HK-2 (cell line): ENCODE data around the gene HK1.

Experiments
- DNase-seq: peaks from one replicate; pipeline ENCODE4 v3.0.0-alpha.2; 2018; ENCODE audit not compliant: unreplicated experiment

The HK1 gene

DNA sequence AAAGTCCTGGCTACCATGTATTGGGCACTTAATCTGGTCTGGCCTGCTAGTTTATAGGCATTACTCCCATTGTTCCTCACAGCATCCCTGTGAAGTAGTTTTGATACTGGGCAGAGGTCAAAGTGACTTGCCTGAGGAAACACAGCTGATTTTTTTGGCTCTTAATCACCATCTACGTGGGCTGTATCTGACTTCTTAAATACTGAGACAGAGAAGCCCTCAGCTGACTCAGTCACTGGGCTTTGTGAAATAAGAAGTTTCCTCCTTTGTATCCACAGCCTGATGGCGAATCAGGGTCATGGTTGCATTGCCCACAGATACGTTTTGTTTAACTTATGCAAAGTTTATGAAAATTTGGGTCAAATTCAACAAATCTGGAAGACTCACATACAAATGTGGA lies 125.2 kb downstream of the HK1 start:
- DNase-seq: no peak

DNA sequence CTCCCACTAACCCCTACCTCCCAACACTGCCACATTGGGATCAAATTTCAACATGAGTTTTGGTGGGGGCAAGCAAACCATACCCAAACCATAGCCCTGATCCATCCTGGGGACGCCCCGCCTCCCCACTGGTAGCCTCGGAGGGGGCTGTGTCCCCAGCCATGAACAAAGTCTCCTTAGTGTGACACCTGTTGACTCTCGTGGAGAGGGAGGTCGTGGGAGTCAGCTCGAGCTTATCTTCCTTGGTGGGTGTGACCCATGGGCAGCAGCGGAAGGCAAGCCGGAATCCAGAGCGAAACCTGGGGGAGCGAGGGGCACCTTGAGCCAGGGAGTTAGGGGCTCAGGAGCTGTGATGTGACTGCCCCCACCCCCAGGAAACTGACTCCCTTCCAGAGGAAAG lies 126.5 kb downstream of the HK1 start:
- DNase-seq: no peak

DNA sequence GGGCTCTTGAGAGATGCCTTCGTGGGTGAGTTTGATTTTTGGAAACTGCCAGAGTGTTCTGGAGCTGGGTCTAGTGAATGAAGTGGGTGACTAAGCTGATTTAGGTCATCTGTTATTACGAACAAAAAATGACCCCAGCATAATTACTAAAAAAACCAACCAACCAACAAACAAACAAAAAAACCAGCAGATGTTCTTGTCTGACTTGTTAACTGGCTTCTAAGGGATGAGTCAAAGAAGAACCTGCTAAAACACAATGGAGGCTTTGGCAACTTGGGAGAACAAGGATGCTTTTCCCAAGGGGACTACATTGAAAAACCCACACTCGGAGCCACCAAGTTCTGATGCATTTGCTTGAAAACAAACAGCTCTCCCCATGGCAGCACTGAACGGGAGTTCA lies 126.9 kb downstream of the HK1 start:
- DNase-seq: no peak

DNA sequence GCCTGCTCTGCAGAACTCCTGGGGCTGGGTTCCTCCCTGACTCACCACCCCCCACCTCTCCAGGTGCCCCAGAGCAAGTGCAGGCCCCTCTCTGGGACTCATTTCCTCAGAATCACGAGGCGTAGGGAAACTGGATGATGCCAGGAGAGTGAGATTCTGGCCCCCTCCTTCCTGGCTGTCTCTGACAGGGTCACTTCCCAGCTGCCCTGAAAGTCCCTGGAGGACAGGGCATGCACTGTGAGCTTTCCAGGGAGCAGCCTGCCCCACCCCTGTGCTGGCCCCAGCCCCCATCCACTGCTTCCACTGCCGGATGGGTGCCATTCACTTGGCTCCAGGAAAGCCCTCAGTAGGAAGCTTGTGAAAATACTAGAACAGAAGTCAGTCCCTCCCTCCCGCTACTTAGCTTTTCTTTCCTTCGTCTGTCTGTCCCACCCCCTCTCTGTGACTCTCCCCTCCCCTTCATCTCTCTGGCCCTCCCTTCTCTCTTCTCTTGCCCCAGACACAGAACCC lies 128.1 kb downstream of the HK1 start:
- DNase-seq: peak; percentile 46

DNA sequence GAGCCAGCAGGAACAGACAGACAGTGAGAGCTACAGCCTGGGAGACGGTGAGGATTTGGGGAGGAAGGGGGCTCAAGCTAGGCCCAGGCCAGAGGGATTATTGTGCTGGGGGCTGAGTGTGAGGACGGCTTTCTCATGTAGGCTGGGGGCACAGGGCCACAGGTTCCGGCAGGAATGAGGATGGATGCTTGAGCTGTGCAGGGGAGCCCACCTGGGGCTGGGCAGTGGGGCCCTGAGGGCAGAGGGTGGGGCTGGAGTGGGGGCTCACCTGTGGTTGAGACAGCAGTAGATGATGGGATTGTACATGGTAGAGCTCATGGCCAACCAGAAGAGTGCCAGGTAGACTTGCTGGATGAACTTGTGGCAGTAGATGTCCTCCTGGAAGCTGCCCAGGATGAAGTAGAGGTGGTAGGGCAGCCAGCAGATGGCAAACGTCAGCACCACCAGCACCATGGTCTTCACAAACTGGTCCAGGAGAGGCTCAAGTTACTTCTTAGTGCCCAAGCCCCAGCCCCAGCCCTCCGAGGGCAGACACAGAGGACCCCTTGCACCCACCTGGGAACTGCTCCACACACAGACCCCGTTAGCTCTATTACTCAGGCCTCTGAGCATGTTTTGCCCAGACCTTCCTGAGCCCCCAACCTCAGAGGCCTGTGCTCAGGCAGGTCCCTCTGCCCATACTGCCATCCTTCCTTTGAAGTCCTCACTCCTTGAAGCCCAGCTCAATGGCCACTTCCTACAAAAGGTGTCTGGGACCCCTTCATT lies 128.7 kb downstream of the HK1 start:
- no peak for DNase-seq

DNA sequence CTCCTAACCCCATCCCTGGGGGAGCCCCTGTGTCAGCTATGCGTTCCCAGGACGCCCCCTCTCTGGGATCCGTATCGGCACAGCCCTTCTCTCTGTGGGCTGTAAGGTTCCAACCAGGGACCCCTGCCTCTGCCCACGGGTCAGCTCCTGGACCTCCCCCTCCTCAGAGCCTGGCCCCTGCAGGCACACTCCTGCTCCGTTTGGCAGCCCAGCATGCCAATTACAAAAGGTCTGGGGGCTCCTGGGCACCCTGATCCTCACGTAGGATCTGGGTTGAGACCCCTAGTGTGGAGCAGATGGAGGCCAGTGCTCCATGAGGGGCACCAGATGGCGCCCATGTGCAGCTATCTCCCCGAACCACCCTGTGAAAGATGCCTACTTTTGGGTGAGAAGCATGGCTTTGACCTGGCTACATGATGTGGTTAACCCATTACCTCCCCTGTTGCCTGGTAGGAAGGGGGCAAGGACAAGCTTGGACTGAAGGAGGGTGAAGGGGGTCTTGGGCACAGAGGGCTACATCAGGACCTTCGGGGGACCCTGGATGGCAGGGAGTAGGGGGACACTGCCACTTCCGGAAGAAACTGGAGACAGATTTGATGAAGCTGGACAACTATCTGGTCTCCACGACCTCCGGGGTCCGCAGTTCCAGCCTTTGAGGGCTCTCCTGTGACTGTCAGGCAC lies 129.5 kb downstream of the HK1 start:
- DNase-seq: no peak

DNA sequence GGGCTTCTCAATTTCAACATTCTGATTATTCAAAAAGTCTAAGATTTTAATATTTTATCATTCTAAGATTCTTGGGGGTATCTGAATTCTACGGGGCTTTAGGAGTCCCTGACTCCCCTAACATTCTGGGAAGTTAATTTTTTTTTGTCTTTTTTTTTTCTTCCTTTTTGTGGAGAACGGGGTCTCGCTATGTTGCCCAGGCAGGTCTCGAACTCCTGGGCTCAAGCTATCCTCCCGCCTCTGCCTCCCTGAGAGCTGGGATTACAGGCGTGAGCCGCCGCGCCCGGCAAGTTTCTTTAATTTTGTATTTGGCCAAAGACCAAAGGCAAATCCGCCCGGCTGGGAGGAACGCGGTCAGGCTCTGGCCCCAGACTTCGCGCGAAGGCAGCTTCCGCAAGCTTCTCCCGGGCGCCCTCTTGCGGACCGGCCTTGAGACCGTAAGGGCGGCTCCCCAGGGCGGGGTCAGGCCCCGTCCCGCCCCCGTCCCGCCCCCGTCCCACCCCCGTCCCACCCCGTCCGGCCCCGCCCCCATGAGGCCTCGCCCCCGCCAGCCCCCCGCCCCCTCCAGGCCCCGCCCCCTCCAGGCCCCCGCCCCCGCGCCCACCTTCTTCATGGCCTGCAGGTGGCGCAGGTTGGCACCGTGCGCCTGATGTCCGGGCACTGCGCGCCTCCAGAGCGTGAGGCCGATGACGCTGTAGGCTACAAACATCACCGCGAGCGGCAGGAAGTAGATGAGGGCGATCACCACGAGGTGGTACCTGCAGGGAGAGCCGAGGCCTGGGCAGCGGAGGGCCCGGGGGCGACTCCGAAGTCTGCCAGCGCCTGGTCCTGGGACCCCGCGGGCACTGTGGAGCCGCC lies 130.3 kb downstream of the HK1 start:
- DNase-seq: peak; percentile 98

DNA sequence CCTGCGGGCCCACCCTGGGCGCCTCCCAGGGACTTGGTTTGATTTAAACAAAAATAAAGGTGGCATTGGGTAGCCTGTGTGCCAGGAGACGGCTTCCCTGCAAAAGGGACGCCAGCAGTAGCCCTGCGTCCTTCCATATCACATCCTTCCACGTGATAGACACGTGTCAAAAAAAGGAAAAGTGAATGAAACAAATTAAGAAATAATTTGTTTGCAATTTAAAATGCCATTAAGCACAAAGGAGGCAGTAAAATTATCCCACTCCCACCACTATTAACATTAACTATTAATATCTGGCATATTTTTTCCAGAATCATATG lies 130.8 kb downstream of the HK1 start:
- no peak for DNase-seq

DNA sequence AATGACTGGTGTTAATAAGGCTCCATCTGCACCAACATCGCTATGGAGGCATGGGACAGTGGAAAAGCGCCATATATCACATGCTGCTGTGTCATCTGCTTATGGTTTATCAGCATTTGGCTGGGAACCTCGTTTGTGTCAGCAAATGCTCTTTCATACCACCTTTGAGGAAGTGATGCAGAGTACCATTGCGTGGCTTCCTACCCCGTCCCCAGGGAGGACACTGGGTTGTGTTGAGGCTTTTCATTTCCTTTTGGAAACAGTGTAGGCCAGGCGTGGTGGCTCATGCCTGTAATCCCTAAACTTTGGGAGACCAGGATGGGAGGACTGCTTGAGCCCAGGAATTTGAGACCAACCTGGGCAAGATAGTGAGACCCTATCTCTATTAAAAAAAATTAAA lies 131.7 kb downstream of the HK1 start:
- DNase-seq: no peak

DNA sequence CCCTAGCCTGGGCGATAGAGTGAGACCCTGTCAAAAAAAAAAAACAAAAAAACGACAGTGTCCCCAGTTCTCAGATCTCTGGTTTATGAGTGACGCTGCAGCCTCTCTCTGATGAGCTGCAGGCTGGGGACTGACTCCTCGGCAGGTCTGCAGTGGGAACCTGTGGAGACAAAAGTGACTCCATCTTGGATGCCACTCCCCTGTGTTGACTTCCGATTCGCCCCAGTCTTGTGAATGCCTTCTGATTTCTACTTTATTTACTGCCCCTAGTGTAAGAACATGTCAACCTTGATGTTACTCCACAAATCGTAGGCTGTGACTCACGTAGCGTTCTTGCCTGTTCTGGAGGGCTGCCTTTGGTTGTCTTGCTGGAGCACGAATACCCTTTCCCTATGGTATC lies 132.2 kb downstream of the HK1 start:
- no peak for DNase-seq

DNA sequence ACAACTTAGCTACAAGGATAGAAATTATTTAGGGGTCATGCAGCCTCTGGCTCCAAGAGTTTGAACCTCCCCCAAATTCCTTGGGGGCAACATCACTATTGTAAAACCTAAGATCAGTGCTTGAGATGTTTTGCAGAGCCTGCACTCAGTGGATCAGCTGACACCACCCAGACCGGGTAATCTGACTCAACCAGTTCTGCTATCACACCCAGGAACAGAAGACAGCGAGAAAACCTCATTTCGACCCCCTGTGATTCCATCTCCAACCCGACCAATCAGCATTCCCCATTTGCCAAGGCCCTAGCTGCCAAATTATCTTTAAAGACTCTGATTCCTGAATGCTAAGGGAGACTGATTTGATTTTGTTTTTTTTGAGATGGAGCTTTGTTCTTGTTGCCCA lies 133.2 kb downstream of the HK1 start:
- DNase-seq: no peak

DNA sequence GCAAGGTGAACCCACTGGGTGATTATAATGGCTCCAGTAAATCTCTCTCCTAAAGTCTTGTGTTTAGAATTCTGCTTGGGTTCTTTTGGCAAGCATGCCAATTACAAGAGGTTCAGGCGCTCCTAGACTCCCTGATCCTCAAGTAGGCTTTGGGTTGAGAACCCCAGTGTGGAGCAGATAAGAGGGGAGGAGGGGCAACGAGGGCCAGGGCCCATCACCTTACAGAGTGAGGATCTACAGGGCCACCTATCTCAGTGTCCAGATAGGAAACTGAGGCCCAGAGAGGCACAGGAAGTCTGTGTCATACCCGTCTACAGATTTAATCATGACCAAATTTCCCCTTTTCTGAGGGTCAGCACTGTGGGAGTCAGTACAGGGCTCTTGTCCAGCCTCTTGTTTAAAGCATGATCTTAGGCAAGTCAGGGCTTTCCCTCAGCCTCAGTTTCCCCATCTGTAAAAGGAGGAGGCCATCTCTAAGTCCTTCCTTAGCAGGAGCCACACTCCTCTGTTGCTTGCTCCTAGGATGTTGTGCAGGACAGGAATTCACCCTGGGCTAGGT lies 134.0 kb downstream of the HK1 start:
- DNase-seq: no peak

DNA sequence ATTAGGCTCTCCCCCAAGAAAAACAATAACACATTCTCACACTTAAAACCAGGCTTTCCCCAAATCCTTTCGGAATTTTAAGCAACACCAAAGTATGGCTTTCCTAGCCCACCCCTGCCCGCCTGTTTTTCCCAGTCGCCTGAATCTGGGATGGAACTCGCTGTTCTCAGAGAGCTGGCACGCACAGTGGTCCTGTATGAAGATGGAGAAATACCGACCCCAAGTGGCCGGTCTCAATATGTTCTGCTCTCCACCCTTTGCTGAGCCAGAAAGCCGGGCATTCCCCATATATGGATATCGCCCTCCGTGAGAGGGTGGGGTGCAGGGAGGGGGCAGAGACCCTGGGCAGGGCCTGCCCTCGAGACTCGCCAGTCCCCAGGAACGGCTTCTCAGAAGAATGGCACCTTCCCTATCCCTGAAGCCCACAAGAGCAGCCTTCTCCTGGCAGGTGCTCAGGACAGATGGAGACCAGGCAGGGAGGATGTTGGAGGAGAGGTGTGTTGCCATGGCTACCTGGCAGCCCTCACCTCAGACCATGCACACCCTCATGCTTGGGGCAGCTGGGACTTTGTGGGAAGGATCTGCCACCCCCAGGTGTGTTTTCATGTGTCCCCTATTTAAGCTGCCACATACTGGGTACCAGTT lies 135.0 kb downstream of the HK1 start:
- DNase-seq: peak; percentile 48

DNA sequence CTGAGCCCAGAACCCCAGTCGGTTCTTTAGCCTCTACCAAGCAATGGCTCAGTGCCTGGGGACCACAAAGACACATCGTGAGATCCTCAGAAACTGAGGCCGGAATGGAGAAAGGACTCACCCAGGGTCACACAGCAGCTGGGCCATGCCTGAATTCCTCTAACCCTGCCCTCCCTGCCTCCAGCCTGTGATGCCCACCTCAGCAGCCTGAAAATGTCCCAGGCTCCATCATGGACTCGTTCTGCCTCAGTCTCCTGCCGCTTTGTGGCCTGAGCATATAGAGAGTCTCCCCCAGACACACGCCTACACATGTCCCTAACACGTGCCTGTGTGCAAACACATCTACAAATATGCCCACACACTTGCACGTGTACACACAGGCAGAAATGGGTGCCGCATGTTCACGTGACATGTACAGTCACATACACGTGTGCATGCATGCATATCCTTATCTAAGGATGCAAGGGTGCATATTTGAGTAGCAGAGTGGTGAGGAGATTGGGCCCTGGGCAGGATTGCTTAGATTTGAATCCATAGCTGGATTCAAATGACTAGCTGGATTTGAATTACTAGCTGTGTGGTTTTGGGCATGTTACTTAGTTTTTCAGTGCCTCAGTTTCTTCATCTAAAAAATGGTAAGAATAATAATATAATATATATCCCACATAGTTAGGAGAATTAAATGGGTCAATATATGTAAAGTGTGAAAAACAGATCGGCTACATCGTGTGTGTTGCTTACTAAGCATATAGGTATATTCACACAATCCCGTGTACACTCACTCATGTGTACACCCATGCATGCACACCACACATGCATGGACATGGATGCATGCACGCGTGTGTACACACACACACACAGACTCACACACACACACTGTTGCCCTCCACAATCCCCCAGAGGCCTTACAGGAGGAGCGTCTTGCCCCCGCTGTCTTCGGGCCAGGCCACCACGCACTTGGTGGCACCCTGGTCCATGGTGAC lies 136.0 kb downstream of the HK1 start:
- no peak for DNase-seq

DNA sequence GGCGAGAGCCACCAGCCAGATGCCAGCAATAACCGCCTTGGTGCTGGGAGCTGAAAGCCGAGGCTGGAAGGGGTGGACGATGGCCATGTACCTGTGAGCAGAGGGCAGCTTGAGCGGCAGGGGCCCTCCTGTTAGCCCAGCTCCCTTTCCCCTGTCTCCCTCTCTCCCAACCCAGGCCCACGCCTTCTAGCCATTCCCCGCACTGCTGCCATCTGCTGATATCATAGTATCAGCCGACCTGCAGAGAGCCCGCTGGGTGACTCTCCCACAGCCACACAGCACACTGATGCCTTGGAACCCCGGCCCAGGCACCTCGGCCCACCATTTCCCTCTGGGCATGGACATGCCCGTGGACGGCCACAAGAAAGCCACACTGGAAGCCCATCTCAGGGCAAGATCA lies 136.8 kb downstream of the HK1 start:
- no peak for DNase-seq

DNA sequence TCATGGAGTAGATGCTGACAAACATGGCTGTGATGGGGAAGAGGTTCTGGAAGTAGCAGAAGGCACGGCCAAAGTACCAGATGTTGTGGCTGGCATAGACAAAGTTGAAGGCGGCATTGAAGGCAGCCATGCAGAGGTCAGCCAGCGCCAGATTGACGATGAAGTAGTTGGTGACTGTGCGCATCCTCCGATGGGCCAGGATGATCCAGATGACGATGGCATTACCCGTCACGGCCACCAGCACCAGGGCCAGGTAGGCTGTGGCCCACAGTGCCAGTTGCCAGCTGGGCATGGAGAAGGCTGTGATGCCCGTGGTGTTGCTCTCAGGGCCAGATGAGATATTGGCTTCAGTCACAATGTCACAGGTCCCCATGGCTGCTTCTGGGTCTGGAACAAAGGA lies 137.7 kb downstream of the HK1 start:
- DNase-seq: no peak

DNA sequence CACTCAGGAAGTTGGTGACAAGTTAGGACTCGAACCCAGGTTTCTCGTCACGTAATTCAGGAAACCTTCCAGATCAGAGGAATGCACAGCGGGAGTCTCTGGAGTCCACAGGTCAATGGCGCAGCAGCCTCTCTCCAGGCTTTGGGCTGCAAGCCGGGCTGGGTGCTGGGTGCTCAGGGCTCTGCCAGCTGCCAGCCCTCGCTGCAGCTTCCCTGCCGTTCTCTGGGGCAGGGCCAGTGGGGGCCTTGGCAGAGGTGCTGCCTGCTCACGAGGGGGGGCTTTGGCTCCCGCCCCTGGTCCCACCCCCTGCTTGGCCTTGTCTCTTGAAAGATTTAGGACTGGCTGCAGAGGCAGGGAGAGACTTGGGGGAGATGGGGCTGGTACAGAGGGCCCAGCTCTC lies 138.4 kb downstream of the HK1 start, which contains the start of gene TACR2:
Gene TACR2 (minus strand): TSS at position 224 of the 400 bp plus-strand sequence. CDS start 595 bp downstream, outside the sequence.
- DNase-seq: no peak

DNA sequence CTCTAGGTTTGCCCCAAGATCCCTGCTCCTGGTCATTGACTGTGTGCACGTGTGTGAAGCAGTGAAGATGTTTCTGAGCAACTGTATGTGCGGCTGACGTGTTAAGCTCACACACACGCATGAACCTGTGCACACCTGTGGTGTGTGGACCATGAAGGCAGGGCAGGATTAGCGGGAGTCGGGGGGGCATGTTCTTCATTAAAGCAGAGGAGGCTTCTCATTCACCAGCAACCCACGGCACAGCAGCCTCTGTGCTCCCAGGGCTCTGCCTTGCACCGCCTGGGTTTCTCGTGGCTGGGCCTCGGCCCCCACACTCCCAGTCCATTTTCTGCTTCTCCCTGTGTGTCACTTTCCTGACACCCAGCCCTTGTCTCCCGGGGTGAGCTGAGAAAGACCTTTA lies 139.2 kb downstream of the HK1 start:
- DNase-seq: no peak

DNA sequence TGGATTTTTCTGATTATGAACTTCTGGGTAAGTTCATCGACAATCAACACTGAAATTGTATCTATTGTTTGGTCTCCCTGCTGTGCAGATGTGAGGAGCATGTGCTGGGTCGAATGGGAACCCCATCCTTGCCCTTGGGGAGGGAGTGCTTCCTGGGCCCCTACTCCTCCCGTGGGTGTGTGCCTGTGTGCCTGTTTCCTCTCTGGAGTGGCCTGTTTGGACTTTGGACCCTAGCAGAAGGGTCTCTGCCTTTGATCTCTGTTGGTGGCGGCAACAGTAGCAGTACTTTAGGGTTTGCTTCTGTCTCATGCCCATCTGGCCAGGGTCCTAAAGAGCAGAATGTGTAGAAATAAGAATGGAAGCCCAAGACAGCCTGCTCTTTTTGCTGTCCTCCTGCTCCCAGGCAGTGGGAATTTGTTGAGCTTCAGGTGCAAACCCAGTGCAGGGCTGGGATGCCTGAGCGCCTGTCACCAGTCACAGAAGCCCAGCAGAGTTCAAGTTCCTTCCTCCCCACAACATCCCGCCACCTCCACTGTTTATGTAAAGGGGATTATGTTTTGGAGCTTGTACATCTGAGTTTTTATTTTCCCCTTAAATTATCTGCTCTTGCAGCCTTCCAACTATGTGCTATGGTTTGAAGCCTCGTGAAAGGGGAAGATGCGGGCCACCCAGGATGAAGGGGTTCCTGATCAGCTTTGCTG lies 139.9 kb downstream of the HK1 start:
- no peak for DNase-seq
